Measurements from ENCODE around the gene MAD1L1.

Gene MAD1L1

GRCh38 chr7:2258661-2259365 is 26.1 kb upstream of the MAD1L1 start:
- H3K4me3 ChIP-seq (ENCODE audit: low read depth, low read length): no peak overlapping the region

- no peak overlapping the region for H3K4me3 ChIP-seq (ENCODE audit: low read depth, low read length)
Observed at GRCh38 chr7:2257651-2258050, 24.9 kb upstream of the MAD1L1 start.

GRCh38 chr7:2257046-2257551 is 24.4 kb upstream of the MAD1L1 start:
- H3K4me3 ChIP-seq (ENCODE audit: low read depth, low read length): no peak overlapping the region

- H3K4me3 ChIP-seq (ENCODE audit: low read depth, low read length): no peak overlapping the region
Observed at GRCh38 chr7:2256306-2257045, 23.7 kb upstream of the MAD1L1 start.

GRCh38 chr7:2255145-2256139 is 22.7 kb upstream of the MAD1L1 start:
- H3K4me3 ChIP-seq (ENCODE audit: low read depth, low read length): no peak overlapping the region

GRCh38 chr7:2254429-2255144 is 21.8 kb upstream of the MAD1L1 start:
- no peak overlapping the region for H3K4me3 ChIP-seq (ENCODE audit: low read depth, low read length)

- no peak overlapping the region for H3K4me3 ChIP-seq (ENCODE audit: low read depth, low read length)
Observed at GRCh38 chr7:2253525-2254244, 20.9 kb upstream of the MAD1L1 start.

- H3K4me3 ChIP-seq (ENCODE audit: low read depth, low read length): no peak overlapping the region
Observed at GRCh38 chr7:2253021-2253420, 20.3 kb upstream of the MAD1L1 start.

- no peak overlapping the region for H3K4me3 ChIP-seq (ENCODE audit: low read depth, low read length)
Observed at GRCh38 chr7:2251841-2252771, 19.4 kb upstream of the MAD1L1 start.

- H3K4me3 ChIP-seq (ENCODE audit: low read depth, low read length): no peak overlapping the region
Observed at GRCh38 chr7:2251381-2251780, 18.6 kb upstream of the MAD1L1 start.

- H3K4me3 ChIP-seq (ENCODE audit: low read depth, low read length): no peak overlapping the region
Observed at GRCh38 chr7:2249744-2250323, 17.1 kb upstream of the MAD1L1 start.

- no peak overlapping the region for H3K4me3 ChIP-seq (ENCODE audit: low read depth, low read length)
Observed at GRCh38 chr7:2248984-2249694, 16.4 kb upstream of the MAD1L1 start.

- H3K4me3 ChIP-seq (ENCODE audit: low read depth, low read length): no peak overlapping the region
Observed at GRCh38 chr7:2247141-2247995, 14.6 kb upstream of the MAD1L1 start.

- no peak overlapping the region for H3K4me3 ChIP-seq (ENCODE audit: low read depth, low read length)
Observed at GRCh38 chr7:2245883-2246675, 13.3 kb upstream of the MAD1L1 start.

GRCh38 chr7:2244404-2244995 is 11.8 kb upstream of the MAD1L1 start:
- H3K4me3 ChIP-seq (ENCODE audit: low read depth, low read length): no peak overlapping the region

- no peak overlapping the region for H3K4me3 ChIP-seq (ENCODE audit: low read depth, low read length)
Observed at GRCh38 chr7:2243458-2243857, 10.7 kb upstream of the MAD1L1 start.
